ENCODE results near the gene JCHAIN.

DNA sequence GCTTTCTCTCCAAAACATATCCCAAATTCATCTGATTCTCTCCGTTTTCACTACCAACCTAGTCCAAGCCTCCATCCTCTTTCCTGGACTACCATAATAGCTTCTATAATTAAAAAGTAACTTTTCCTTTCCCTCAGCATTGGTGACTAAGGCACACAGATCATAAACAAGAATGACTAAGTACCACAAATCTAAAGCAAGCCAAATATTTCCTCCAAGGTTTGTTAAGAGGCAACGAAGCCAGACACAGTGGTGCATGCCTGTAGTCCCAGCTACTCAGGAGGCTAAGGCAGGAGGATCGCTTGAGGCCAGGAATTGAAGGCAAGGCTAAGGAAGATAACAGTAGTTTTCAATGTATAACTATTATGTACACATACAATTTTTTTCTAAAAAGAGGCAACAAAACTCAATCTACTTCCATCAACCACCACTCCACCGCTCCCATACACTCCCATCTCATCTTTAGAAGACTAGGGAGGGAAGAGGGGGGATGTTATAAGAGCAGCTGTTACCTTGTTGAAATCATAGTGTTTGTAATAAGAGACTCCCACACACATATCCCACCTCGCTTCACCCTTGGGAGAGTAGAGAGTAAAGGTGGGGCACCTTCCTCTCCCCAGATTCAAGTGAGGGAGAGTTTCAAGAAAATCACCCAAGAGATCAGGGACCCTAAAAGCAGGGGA lies 4.2 kb upstream of the JCHAIN start:
- TF ChIP-seq, protein P1, sequence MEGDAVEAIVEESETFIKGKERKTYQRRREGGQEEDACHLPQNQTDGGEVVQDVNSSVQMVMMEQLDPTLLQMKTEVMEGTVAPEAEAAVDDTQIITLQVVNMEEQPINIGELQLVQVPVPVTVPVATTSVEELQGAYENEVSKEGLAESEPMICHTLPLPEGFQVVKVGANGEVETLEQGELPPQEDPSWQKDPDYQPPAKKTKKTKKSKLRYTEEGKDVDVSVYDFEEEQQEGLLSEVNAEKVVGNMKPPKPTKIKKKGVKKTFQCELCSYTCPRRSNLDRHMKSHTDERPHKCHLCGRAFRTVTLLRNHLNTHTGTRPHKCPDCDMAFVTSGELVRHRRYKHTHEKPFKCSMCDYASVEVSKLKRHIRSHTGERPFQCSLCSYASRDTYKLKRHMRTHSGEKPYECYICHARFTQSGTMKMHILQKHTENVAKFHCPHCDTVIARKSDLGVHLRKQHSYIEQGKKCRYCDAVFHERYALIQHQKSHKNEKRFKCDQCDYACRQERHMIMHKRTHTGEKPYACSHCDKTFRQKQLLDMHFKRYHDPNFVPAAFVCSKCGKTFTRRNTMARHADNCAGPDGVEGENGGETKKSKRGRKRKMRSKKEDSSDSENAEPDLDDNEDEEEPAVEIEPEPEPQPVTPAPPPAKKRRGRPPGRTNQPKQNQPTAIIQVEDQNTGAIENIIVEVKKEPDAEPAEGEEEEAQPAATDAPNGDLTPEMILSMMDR (IDR thresholded peaks at IDR 0.05), result no peak
- TF ChIP-seq POLR2A (IDR thresholded peaks at IDR 0.05), result no peak

Data from esophagus squamous epithelium (tissue), 4 donors.